GM12878 (cell line): ENCODE data around the gene SEMA3B. TPM values are rescaled to one million over a fixed set of nuclear protein-coding genes. Genes with fewer than 3 reads are reported as not detected.

ENCODE experiments used
- ATAC-seq: fragments of 200-7000 bp; cut with Tn5 transposase; 3 replicates; pipeline ENCODE4 v1.9.1; 2020; ENCODE audit warnings: mild to moderate bottlenecking, moderate library complexity
- BruUV-seq: library from RNA; stranded (reverse); fragments of 400-500 nt; replicated peaks from 2 replicates; lab custom pipeline; 2021; lab: Mats Ljungman, UMichigan
- CTCF ChIA-PET: fragments of 300-600 bp; sonication (Branson Sonifier 250); formaldehyde crosslinking; extraction: SDS; loops from one replicate; lab custom pipeline; 2021; ENCODE audit warnings: inconsistent platforms; lab: Yijun Ruan, JAX
- POLR2A ChIA-PET: fragments of 350-600 bp; formaldehyde crosslinking; extraction: SDS; loops from one replicate; lab custom pipeline; 2021; ENCODE audit warnings: inconsistent platforms; lab: Charles Lee
- RAD21 ChIA-PET: fragments of 300-600 bp; sonication (Branson Sonifier 250); formaldehyde crosslinking; loops from one replicate; lab custom pipeline; 2023; ENCODE audit warnings: antibody characterized with exemption; ENCODE audit not compliant: unreplicated experiment; lab: Charles Lee
- SMC1A ChIA-PET: fragments of 300-600 bp; sonication (Branson Sonifier 250); formaldehyde crosslinking; loops from one replicate; lab custom pipeline; 2023; ENCODE audit not compliant: unreplicated experiment, uncharacterized antibody; lab: Charles Lee
- DNase-seq: peaks from one replicate; pipeline ENCODE4 v3.0.0-alpha.2; 2011; ENCODE audit warnings: low read depth, low spot score
- FAIRE-seq: peaks from 3 replicates; lab custom pipeline; 2011; peaks lifted over from hg19 to GRCh38; lab: Jason Lieb, UNC
- H2AFZ ChIP-seq: 2 replicates; pipeline ENCODE4 v1.6.0; 2011; ENCODE audit warnings: low read depth, low read length, control low read depth; ENCODE audit not compliant: control insufficient read depth
- H3K27ac ChIP-seq: 2 replicates; pipeline ENCODE4 v1.5.1; 2011; ENCODE audit warnings: control low read depth; ENCODE audit not compliant: control insufficient read depth, insufficient read depth
- H3K27me3 ChIP-seq, 2 experiments: replicated peaks in 1 of 2; 2 replicates each; pipeline versions ENCODE4 v1.6.0 to v1.6.1; 2011; ENCODE audit warnings: low read length in 1 of 2; ENCODE audit not compliant: control insufficient read depth in 2 of 2, insufficient read depth in 2 of 2
- H3K36me3 ChIP-seq, 2 experiments: 2 replicates each; pipeline ENCODE4 v1.5.1; 2011; ENCODE audit warnings: low read length in 1 of 2; ENCODE audit not compliant: control insufficient read depth in 2 of 2, insufficient read depth in 2 of 2
- H3K4me1 ChIP-seq: 2 replicates; pipeline ENCODE4 v1.6.1; 2011; ENCODE audit warnings: mild to moderate bottlenecking, low read length, moderate library complexity, mixed read lengths; ENCODE audit not compliant: control insufficient read depth, insufficient read depth
- H3K4me2 ChIP-seq: 2 replicates; pipeline ENCODE4 v1.6.0; 2011; ENCODE audit warnings: control low read depth; ENCODE audit not compliant: control insufficient read depth, insufficient read depth
- H3K4me3 ChIP-seq: fragments of 200-600 bp; sonication (generic); 2 replicates; pipeline ENCODE4 v1.5.1; 2016
- H3K79me2 ChIP-seq: 2 replicates; pipeline ENCODE4 v1.6.0; 2011; ENCODE audit warnings: low read length; ENCODE audit not compliant: control insufficient read depth, insufficient read depth
- H3K9ac ChIP-seq: 2 replicates; pipeline ENCODE4 v1.8.0; 2011; ENCODE audit warnings: low read length, control low read depth, mixed read lengths; ENCODE audit not compliant: control insufficient read depth, insufficient read depth
- H3K9me3 ChIP-seq: replicated peaks from 3 replicates; pipeline ENCODE4 v1.5.1; 2011; ENCODE audit warnings: mild to moderate bottlenecking, low read length; ENCODE audit not compliant: control insufficient read depth, insufficient read depth
- H4K20me1 ChIP-seq: 2 replicates; pipeline ENCODE4 v1.6.0; 2011; ENCODE audit not compliant: control insufficient read depth, insufficient read depth
- IRF4 ChIP-seq: IDR thresholded peaks from 2 replicates; pipeline ENCODE4 v1.6.1; 2011; ENCODE audit warnings: low read depth, low read length
- NFYA ChIP-seq: IDR thresholded peaks from 2 replicates; pipeline ENCODE4 v1.6.1; 2011; ENCODE audit warnings: low read depth, mild to moderate bottlenecking, low read length, improper control_type of control experiment, borderline replicate concordance
- SUPT20H ChIP-seq: IDR thresholded peaks from 2 replicates; pipeline ENCODE4 v1.6.1; 2011; ENCODE audit warnings: low read depth, mild to moderate bottlenecking, low read length, moderate library complexity, borderline replicate concordance; ENCODE audit not compliant: control insufficient read depth
- TBL1XR1 ChIP-seq: IDR thresholded peaks from 2 replicates; pipeline ENCODE4 v1.6.1; 2012; ENCODE audit warnings: low read depth, low read length, improper control_type of control experiment
- TCF7 ChIP-seq: IDR thresholded peaks from 2 replicates; pipeline ENCODE4 v1.6.1; 2014; ENCODE audit warnings: antibody characterized with exemption, borderline replicate concordance
- WRNIP1 ChIP-seq: IDR thresholded peaks from 2 replicates; pipeline ENCODE4 v1.6.1; 2011; ENCODE audit warnings: low read depth, low read length, improper control_type of control experiment, borderline replicate concordance
- WGBS: methylation state at CpG from one replicate; pipeline ENCODE4 v1.1.6; 2016; ENCODE audit warnings: low lambda C conversion rate; ENCODE audit not compliant: insufficient replicate concordance, insufficient coverage; ENCODE audit errors: missing lambda C conversion rate; 5-methylcytosine and 5-hydroxymethylcytosine counted together
- in situ Hi-C: fragments of 300-500 bp; cut with MboI; formaldehyde crosslinking; loops from 9 replicates; pipeline ENCODE4 v1.14.3; 2018; ENCODE audit warnings: mixed read lengths
- intact Hi-C: fragments of 100-400 bp; cut with micrococcal nuclease; formaldehyde crosslinking; loops from one replicate; pipeline ENCODE4 v1.14.2; 2022; ENCODE audit not compliant: unreplicated experiment
- polyA plus RNA-seq, 11 experiments: library from polyadenylated mRNA; depleted of rRNA in 4 of 11; unstranded in 6 of 11; stranded (reverse) in 5 of 11; fragments of >200 nt; fragmentation: Nextera tagmentation in 4 of 11; fragmentation: Illumina TruSeq in 1 of 11; extraction: Ambion mirVana in 4 of 11; extraction: Trizol in 1 of 11; gene quantifications; 1 replicate in 1 of 11; 2 replicates in 10 of 11; pipeline versions ENCODE4 v1.2.1 to v1.2.3, GENCODE V29; 2011 to 2016; ENCODE audit warnings: inconsistent platforms in 2 of 11, missing spikeins in 2 of 11, low read depth in 1 of 11
- total RNA-seq, 4 experiments: library from RNA; depleted of rRNA in 3 of 4; stranded (reverse); fragments of >200 nt in 3 of 4; fragmentation: Illumina TruSeq in 1 of 4; extraction: Trizol in 1 of 4; gene quantifications; 2 replicates each; pipeline versions ENCODE4 v1.2.1 to v1.2.3, GENCODE V29; 2013 to 2021
- TF ChIP-seq, protein P1 (sequence below): IDR thresholded peaks from 2 replicates; pipeline ENCODE4 v1.6.1; 2012; ENCODE audit warnings: low read length, inconsistent platforms

Gene SEMA3B
- total and polyA plus RNA-seq, 10 of the 15 experiments (the other 5 are each of a cell fraction or from before 2014, with no cell fraction given), result 0.06 to 0.59 (median 0.14) TPM; not detected in 2

DNA sequence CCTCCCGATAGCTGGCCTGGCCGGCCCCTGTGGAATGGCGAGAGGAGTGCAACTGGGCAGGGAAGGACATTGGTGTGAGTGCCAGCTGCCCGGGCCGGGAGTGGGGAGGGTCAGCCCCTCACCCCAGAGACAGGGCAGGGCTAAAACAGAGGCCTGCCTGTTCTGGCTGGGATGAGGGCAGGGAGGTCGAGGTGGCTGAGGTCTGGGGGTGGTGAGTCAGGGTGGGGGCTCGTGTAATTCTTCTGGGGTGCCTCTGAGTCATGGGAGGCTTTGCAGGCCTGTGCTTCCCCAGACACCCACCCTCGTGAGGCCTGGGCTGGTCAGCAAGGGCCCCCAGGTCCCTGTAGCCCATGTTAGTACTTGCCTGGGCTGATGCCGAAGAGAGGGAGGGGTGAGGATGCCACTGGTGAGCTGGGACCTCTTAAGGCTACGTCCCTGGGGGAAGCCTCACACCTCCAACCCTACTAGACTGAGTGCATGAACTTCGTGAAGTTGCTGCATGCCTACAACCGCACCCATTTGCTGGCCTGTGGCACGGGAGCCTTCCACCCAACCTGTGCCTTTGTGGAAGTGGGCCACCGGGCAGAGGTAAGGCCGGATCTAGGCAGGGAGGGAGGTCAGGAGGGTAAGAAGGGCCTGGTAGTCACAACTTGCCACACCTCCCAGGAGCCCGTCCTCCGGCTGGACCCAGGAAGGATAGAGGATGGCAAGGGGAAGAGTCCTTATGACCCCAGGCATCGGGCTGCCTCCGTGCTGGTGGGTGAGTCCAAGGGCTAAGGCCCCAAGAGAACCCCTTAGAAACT, 1.7 kb downstream of the SEMA3B start:
- RAD21 ChIA-PET, result interaction anchor here (3.5 kb wide), 1 partner anchor 44 kb away, joined by 23 read pairs; no protein-coding TSS in a partner anchor
- in situ Hi-C loops, result loop anchor here (5.0 kb wide), 2 partner anchors 73 to 148 kb away; no protein-coding TSS in a partner anchor

More for the DNA sequence above, 1.7 kb downstream of the SEMA3B start:
- Histone ChIP-seq H3K9me3 (no peaks in the 10 kb centered on the region), H3K36me3 (no peaks in the 10 kb centered on the region), H3K27me3 (peaks cover 7 to 13% of the 10 kb centered on the region in 2 experiments; a peak in 3 of 4 replicates), H4K20me1 (no peaks in the 10 kb centered on the region), H3K27ac (no peak overlapping the region), H3K4me2 (no peak overlapping the region), H2AFZ (no peak overlapping the region), H3K4me3 (no peak overlapping the region), H3K79me2 (no peaks in the 10 kb centered on the region), H3K4me1 (peaks cover 6% of the 10 kb centered on the region), H3K9ac (no peak overlapping the region)
- FAIRE-seq (no peak), ATAC-seq (no peak), DNase-seq (no peak)
- ChIA-PET CTCF (interaction anchor here (1.0 to 3.1 kb wide), 8 partner anchors 10 to 150 kb away, joined by 3 to 24 read pairs (median 7); no protein-coding TSS in a partner anchor), SMC1A (interaction anchor here (0.8 to 1.3 kb wide), 2 partner anchors 24 to 78 kb away, joined by 4 to 5 read pairs; no protein-coding TSS in a partner anchor), POLR2A (no interaction called here)
- no TSS peak for BruUV-seq
- intact Hi-C loops, result no loop called here
- WGBS, result 40% methylated on average over 19 of the region's 19 CpGs
- TF ChIP-seq, protein P1, sequence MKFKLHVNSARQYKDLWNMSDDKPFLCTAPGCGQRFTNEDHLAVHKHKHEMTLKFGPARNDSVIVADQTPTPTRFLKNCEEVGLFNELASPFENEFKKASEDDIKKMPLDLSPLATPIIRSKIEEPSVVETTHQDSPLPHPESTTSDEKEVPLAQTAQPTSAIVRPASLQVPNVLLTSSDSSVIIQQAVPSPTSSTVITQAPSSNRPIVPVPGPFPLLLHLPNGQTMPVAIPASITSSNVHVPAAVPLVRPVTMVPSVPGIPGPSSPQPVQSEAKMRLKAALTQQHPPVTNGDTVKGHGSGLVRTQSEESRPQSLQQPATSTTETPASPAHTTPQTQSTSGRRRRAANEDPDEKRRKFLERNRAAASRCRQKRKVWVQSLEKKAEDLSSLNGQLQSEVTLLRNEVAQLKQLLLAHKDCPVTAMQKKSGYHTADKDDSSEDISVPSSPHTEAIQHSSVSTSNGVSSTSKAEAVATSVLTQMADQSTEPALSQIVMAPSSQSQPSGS, result no peak
- TF ChIP-seq TCF7 (no peak), IRF4 (no peak), NFYA (no peak), TBL1XR1 (no peak), SUPT20H (no peak), WRNIP1 (no peak)
